Uterus (tissue), 2 donors: ENCODE results near the gene IQSEC1.

Source experiments
- POLR2A ChIP-seq, 2 donors: fragments of 450-650 bp; IDR thresholded peaks; one replicate each; pipeline ENCODE4 v1.6.1; 2016; ENCODE audit warnings: antibody characterized with exemption in 2 of 2, mild to moderate bottlenecking in 1 of 2, moderate library complexity in 1 of 2
- TF ChIP-seq, protein P1 (sequence below), 4 experiments: fragments of 200-600 bp in 2 of 4; fragments of 450-650 bp in 2 of 4; sonication (generic) in 2 of 4; IDR thresholded peaks; one replicate each; pipeline ENCODE4 v1.5.1; 2016 to 2019; ENCODE audit warnings: antibody characterized with exemption in 4 of 4, mild to moderate bottlenecking in 2 of 4, moderate library complexity in 1 of 4

DNA sequence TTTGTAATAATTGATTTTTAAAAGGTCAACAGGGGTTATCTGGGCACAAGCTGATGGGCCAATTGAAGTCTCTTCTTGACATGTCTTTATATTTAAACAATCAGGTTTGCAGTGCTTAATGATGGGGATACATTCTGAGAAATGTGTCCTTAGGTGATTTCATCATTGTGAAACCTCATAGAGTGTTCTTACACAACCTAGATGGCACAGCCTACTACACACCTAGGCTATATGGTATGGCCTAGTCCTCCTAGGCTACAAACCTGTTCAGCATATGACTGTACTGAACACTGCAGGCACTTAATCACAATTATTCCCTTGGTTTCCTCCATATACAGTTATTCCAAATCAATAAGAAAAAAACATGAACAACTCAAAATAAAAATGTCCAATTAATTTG, 75.8 kb downstream of the IQSEC1 start:
- TF ChIP-seq, protein P1, sequence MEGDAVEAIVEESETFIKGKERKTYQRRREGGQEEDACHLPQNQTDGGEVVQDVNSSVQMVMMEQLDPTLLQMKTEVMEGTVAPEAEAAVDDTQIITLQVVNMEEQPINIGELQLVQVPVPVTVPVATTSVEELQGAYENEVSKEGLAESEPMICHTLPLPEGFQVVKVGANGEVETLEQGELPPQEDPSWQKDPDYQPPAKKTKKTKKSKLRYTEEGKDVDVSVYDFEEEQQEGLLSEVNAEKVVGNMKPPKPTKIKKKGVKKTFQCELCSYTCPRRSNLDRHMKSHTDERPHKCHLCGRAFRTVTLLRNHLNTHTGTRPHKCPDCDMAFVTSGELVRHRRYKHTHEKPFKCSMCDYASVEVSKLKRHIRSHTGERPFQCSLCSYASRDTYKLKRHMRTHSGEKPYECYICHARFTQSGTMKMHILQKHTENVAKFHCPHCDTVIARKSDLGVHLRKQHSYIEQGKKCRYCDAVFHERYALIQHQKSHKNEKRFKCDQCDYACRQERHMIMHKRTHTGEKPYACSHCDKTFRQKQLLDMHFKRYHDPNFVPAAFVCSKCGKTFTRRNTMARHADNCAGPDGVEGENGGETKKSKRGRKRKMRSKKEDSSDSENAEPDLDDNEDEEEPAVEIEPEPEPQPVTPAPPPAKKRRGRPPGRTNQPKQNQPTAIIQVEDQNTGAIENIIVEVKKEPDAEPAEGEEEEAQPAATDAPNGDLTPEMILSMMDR (IDR thresholded peaks at IDR 0.05): no peak
- TF ChIP-seq POLR2A (IDR thresholded peaks at IDR 0.05): no peak
